DOHH2 (cell line): ENCODE measurements around the gene CRLF1.

ENCODE experiments used
- EZH2phosphoT487 ChIP-seq: fragments of 200-600 bp; sonication (generic); IDR thresholded peaks from 2 replicates; pipeline ENCODE4 v1.6.1; 2017; ENCODE audit warnings: borderline replicate concordance, mild to moderate bottlenecking, antibody characterized with exemption, low read length, moderate library complexity, mixed read lengths
- TF ChIP-seq, protein P1 (sequence below): fragments of 200-600 bp; sonication (generic); IDR thresholded peaks from one replicate; pipeline ENCODE4 v1.5.1; 2014; ENCODE audit warnings: antibody characterized with exemption, mild to moderate bottlenecking, low read depth, low read length; ENCODE audit not compliant: poor library complexity, severe bottlenecking

GRCh38 chr19:18586306-18586705 lies 20.3 kb downstream of the CRLF1 start:
- TF ChIP-seq, protein P1, sequence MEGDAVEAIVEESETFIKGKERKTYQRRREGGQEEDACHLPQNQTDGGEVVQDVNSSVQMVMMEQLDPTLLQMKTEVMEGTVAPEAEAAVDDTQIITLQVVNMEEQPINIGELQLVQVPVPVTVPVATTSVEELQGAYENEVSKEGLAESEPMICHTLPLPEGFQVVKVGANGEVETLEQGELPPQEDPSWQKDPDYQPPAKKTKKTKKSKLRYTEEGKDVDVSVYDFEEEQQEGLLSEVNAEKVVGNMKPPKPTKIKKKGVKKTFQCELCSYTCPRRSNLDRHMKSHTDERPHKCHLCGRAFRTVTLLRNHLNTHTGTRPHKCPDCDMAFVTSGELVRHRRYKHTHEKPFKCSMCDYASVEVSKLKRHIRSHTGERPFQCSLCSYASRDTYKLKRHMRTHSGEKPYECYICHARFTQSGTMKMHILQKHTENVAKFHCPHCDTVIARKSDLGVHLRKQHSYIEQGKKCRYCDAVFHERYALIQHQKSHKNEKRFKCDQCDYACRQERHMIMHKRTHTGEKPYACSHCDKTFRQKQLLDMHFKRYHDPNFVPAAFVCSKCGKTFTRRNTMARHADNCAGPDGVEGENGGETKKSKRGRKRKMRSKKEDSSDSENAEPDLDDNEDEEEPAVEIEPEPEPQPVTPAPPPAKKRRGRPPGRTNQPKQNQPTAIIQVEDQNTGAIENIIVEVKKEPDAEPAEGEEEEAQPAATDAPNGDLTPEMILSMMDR: peak; percentile 10
- TF ChIP-seq EZH2phosphoT487: no peak
